Brain microvascular endothelial cell (primary cell): Measurements from ENCODE around the gene NECAB3.

Source experiments
- DNase-seq: peaks from one replicate; pipeline ENCODE4 v3.0.0-alpha.2; 2020
- H3K27ac ChIP-seq: fragments of 250-450 bp; sonication (Bioruptor Pico); 2 replicates; pipeline ENCODE4 v1.5.1; 2020; ENCODE audit warnings: mild to moderate bottlenecking, moderate library complexity
- H3K27me3 ChIP-seq: fragments of 250-450 bp; sonication (Bioruptor Pico); replicated peaks from 2 replicates; pipeline ENCODE4 v1.5.1; 2020; ENCODE audit warnings: mild to moderate bottlenecking
- H3K36me3 ChIP-seq: fragments of 250-450 bp; sonication (Bioruptor Pico); replicated peaks from 2 replicates; pipeline ENCODE4 v1.5.1; 2020; ENCODE audit warnings: mild to moderate bottlenecking
- H3K4me3 ChIP-seq: 2 replicates; pipeline ENCODE4 v1.5.1; 2011; ENCODE audit warnings: low read depth, mild to moderate bottlenecking, control low read depth, low read length, moderate library complexity
- in situ Hi-C: cut with HindIII; loops from 2 replicates; pipeline ENCODE4 v1.10.0; 2017; ENCODE audit warnings: low sequenced_read_pairs, low pct_ligation_motif_present
- TF ChIP-seq, protein P1 (sequence below): IDR thresholded peaks from 2 replicates; pipeline ENCODE4 v1.5.1; 2011; ENCODE audit warnings: low read depth, mild to moderate bottlenecking, moderate library complexity, low read length, control low read depth, inconsistent platforms; ENCODE audit errors: missing control alignments

NECAB3 gene

DNA sequence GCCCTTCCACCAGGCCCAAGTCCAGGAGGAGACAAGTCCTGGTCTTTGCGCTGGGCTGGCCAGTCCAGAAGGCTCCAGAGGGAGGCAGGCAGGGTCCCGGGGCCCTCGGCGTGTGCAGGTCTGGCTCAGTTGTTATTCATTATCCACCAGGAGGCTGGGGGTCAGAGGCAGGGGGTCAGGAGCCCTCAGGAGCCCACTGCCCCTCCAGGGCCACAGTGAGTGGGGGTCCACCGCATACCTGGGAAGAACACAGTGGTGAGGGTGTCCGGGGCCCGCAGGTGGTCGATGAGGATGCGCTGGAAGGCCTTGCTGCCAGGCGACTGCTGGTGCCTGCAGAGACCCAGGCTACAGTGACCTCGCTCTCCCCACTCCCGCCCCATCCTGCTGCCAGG, 16.5 kb downstream of the NECAB3 start:
- DNase-seq, result no peak
- no peaks in the 10 kb centered on the region for H3K27me3 ChIP-seq
- H3K27ac ChIP-seq, result no peak overlapping the region
- TF ChIP-seq, protein P1, sequence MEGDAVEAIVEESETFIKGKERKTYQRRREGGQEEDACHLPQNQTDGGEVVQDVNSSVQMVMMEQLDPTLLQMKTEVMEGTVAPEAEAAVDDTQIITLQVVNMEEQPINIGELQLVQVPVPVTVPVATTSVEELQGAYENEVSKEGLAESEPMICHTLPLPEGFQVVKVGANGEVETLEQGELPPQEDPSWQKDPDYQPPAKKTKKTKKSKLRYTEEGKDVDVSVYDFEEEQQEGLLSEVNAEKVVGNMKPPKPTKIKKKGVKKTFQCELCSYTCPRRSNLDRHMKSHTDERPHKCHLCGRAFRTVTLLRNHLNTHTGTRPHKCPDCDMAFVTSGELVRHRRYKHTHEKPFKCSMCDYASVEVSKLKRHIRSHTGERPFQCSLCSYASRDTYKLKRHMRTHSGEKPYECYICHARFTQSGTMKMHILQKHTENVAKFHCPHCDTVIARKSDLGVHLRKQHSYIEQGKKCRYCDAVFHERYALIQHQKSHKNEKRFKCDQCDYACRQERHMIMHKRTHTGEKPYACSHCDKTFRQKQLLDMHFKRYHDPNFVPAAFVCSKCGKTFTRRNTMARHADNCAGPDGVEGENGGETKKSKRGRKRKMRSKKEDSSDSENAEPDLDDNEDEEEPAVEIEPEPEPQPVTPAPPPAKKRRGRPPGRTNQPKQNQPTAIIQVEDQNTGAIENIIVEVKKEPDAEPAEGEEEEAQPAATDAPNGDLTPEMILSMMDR, result no peak
- no peak overlapping the region for H3K4me3 ChIP-seq
- in situ Hi-C loops, result no loop called here
- H3K36me3 ChIP-seq, result no peaks in the 10 kb centered on the region

DNA sequence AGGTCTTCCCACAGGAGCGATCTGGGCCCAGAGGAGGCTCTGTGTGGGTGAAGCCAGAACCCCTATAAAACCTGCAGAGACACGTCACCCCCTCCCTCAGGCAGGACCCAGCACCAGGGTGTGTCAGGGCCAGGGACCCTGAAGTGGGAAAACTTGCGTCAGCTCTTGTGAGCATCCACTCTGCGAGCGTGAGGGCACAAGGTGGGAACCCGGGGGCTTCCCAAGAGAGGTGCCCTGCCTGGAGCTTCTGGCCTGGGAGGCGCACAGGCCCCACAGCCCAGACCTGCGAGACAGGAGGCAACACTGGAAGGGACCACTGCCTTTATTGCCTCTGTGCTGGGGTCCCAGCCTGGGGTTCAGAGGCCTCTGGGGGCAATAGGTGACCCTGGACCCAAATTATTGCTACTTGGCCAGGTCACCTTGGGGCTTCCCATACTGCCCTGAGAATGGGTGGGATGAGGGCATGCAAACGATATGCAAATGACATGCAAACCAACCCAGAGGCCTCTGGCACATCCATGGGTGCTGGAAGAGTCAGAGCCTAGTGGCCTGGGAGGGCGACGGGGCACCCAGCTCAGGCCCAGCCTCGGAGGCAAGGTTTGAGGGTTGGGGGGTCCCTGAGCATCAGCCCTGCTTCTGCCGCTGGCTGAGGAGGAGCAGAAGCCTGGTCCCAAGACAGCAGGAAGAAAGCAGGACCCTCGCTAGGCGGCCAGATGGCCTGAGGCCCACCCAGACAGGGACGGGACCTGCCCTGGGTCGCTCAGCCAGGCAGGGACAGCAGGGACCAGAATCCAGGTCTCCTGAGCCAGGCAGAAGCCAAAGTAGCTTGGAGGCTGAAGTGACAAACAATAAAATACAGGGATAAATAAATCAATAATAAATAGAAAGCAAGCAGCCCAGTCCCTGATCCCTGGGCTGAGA, 17.2 kb downstream of the NECAB3 start:
- Histone ChIP-seq H3K4me3 (no peak overlapping the region), H3K27me3 (no peaks in the 10 kb centered on the region), H3K36me3 (no peaks in the 10 kb centered on the region), H3K27ac (no peak overlapping the region)
- in situ Hi-C loops, result no loop called here
- TF ChIP-seq, protein P1, result no peak
- no peak for DNase-seq

DNA sequence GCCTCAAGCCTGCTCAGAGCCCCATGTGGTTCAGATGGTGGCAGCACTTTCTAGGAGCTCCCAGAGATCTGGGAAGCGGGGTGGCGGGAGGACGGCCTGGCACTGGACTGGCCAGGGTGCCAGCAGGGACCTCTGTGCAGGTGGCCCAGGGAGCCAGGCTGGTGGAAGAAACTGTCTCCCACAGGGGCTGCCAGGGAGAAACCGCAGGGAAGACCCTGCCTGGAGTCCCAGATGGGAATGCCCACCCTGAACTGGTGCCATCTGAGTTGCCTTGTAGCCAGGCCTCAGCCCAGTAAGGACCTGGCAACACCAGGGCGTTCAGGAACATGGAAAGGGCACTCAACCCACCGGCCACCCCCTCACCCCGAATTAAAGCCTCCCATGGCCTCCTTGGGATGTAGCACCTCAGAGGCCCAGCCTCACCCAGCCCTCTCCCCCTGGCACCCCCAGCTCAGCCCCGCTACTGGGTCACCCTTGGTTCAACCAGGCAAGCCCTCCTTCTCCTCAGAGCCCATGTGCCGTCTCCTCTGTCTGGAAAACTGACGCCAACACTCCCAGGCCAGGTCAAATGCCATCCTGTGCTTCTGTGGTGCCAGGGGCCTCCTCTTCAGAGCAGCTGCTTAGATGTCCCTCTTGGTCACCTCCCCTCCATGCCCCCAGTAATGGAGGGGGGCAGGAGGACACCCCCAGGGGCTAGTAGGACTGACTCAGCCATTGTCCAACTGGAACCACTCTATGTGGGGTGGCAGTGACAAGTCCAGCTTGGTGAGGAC, 18.0 kb downstream of the NECAB3 start:
- Histone ChIP-seq H3K36me3 (no peaks in the 10 kb centered on the region), H3K27me3 (no peaks in the 10 kb centered on the region), H3K27ac (no peak overlapping the region), H3K4me3 (no peak overlapping the region)
- in situ Hi-C loops, result no loop called here
- DNase-seq, result no peak
- TF ChIP-seq, protein P1, result no peak

DNA sequence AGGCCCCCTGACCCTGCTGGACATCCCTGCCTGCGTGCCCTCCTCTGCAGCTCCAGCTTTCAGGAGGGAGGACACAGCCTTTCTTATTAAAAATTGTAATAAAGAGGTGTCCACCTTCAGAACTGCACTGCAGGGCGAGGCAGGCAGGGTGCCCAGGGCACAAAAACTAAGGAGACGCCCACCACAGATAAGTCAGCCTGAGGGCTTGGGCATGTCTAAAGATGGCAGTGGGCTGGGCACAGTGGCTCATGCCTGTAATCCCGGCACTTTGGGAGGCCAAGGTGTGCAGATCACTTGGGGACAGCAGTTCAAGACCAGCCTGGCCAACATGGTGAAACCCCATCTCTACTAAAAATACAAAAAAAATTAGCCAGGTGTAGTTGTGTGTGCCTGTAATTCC, 19.1 kb downstream of the NECAB3 start:
- H3K4me3 ChIP-seq, result no peak overlapping the region
- H3K36me3 ChIP-seq, result no peaks in the 10 kb centered on the region
- no peaks in the 10 kb centered on the region for H3K27me3 ChIP-seq
- in situ Hi-C loops, result no loop called here
- H3K27ac ChIP-seq, result no peak overlapping the region
- DNase-seq, result no peak
- TF ChIP-seq, protein P1, result no peak

DNA sequence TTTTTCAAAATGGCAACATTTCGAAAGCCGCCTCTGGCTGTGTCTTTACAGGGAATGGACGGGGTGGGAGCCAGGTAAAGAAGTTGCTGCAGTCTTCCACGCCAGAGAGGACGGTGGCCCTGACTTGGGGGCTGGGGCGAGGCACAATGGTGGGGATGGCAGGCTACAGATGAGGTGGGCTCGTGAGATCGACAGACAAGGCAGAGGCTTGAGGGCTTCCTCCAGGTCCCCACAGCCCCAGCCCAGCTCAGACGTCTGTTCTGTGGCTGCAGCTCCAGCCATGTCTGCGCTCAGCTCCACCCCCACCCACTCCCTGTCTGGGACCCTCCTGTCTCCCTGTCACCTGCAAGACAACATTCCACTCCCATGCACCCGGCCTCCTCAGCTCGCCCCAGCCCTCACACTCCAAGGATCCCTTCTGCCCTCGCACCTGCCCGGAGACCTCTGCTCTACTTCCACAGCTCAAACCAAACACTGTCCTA, 19.5 kb downstream of the NECAB3 start:
- TF ChIP-seq, protein P1, result no peak
- in situ Hi-C loops, result no loop called here
- DNase-seq, result no peak

More for the DNA sequence above, 19.5 kb downstream of the NECAB3 start:
- Histone ChIP-seq H3K27ac (no peak overlapping the region), H3K27me3 (no peaks in the 10 kb centered on the region), H3K4me3 (no peak overlapping the region), H3K36me3 (no peaks in the 10 kb centered on the region)
